HG02623 (cell line): ENCODE measurements around the gene LMTK3.
"Not testable (repeated sequence)": the region's sequence is repeated elsewhere in the genome, so short reads cannot be mapped to it uniquely, and the experiment has no call there.

Experiments
- ATAC-seq: cut with Tn5 transposase; IDR thresholded peaks from one replicate; pipeline ENCODE4 v1.9.1; 2021; ENCODE audit warnings: moderate library complexity; ENCODE audit not compliant: unreplicated experiment

The LMTK3 gene

GRCh38 chr19:48490981-48491792 lies 20.4 kb downstream of the LMTK3 start:
- ATAC-seq: no peak

- no peak for ATAC-seq
Measured at GRCh38 chr19:48489608-48490216, 21.9 kb downstream of the LMTK3 start.

GRCh38 chr19:48488478-48488877 lies 23.2 kb downstream of the LMTK3 start:
- not testable (repeated sequence) for ATAC-seq

GRCh38 chr19:48487948-48488347 lies 23.7 kb downstream of the LMTK3 start:
- no peak for ATAC-seq

- ATAC-seq: no peak
Measured at GRCh38 chr19:48487544-48487943, 24.1 kb downstream of the LMTK3 start.

GRCh38 chr19:48486706-48487105 lies 24.9 kb downstream of the LMTK3 start:
- not testable (repeated sequence) for ATAC-seq

GRCh38 chr19:48484931-48485612 lies 26.6 kb downstream of the LMTK3 start:
- ATAC-seq: no peak

- no peak for ATAC-seq
Measured at GRCh38 chr19:48484247-48484893, 27.3 kb downstream of the LMTK3 start.

- ATAC-seq: no peak
Measured at GRCh38 chr19:48483301-48483700, 28.3 kb downstream of the LMTK3 start.

- no peak for ATAC-seq
Measured at GRCh38 chr19:48481846-48482639, 29.6 kb downstream of the LMTK3 start.

- no peak for ATAC-seq
Measured at GRCh38 chr19:48480558-48481500, 30.8 kb downstream of the LMTK3 start.

- no peak for ATAC-seq
Measured at GRCh38 chr19:48480183-48480557, 31.5 kb downstream of the LMTK3 start.

GRCh38 chr19:48479686-48480085 lies 31.9 kb downstream of the LMTK3 start:
- ATAC-seq: no peak

GRCh38 chr19:48478339-48479256 lies 33.0 kb downstream of the LMTK3 start:
- ATAC-seq: no peak

GRCh38 chr19:48477698-48478338 lies 33.8 kb downstream of the LMTK3 start:
- ATAC-seq: no peak

GRCh38 chr19:48477067-48477685 lies 34.5 kb downstream of the LMTK3 start:
- ATAC-seq: no peak

GRCh38 chr19:48476176-48476575 lies 35.5 kb downstream of the LMTK3 start:
- ATAC-seq: no peak
